Subcutaneous abdominal adipose tissue (tissue), 5 donors: ENCODE results near the gene MIS18A.
"Not testable (repeated sequence)": the region's sequence is repeated elsewhere in the genome, so short reads cannot be mapped to it uniquely, and the experiment has no call there.

Experiments used
- H3K27ac ChIP-seq: one replicate; pipeline ENCODE4 v1.7.0; 2013; ENCODE audit warnings: low read depth, mild to moderate bottlenecking, inconsistent platforms, low read length, moderate library complexity
- H3K27me3 ChIP-seq, 5 donors: one replicate each; pipeline ENCODE4 v1.7.0; 2013; ENCODE audit warnings: low read length in 5 of 5, inconsistent platforms in 1 of 5; ENCODE audit not compliant: control insufficient read depth in 5 of 5, insufficient read depth in 4 of 5
- H3K36me3 ChIP-seq, 5 donors: one replicate each; pipeline ENCODE4 v1.7.0; 2013; ENCODE audit warnings: low read length in 5 of 5; ENCODE audit not compliant: control insufficient read depth in 5 of 5, insufficient read depth in 5 of 5
- H3K4me1 ChIP-seq, 5 donors: one replicate each; pipeline ENCODE4 v1.7.0; 2013; ENCODE audit warnings: low read length in 5 of 5, mild to moderate bottlenecking in 3 of 5, moderate library complexity in 1 of 5; ENCODE audit not compliant: control insufficient read depth in 5 of 5, insufficient read depth in 5 of 5
- H3K4me3 ChIP-seq, 5 donors: one replicate each; pipeline ENCODE4 v1.7.0; 2013; ENCODE audit warnings: low read length in 5 of 5, low read depth in 1 of 5
- H3K9ac ChIP-seq, 5 donors: one replicate each; pipeline ENCODE4 v1.7.0; 2013; ENCODE audit warnings: low read length in 5 of 5, mild to moderate bottlenecking in 4 of 5, moderate library complexity in 3 of 5
- H3K9me3 ChIP-seq, 5 donors: one replicate each; pipeline ENCODE4 v1.7.0; 2013; ENCODE audit warnings: low read length in 5 of 5; ENCODE audit not compliant: control insufficient read depth in 5 of 5
- donor health status: healthy.
- donor health status: healthy.
- donor health status: healthy.
- donor health status: healthy.
- donor health status: healthy.

The MIS18A gene

GRCh38 chr21:32316361-32317215, 37.7 kb upstream of the MIS18A start:
- Histone ChIP-seq H3K36me3 (peaks cover 9 to 92% (median 86%) of the 10 kb centered on the region in 5 donors), H3K27ac (no peak overlapping the region)

GRCh38 chr21:32315511-32316281, 36.8 kb upstream of the MIS18A start:
- Histone ChIP-seq H3K27ac (no peak overlapping the region), H3K9ac (no peak overlapping the region), H3K4me3 (no peak overlapping the region), H3K9me3 (no peaks in the 10 kb centered on the region), H3K4me1 (peaks cover 0 to 16% (median 1%) of the 10 kb centered on the region in 5 donors), H3K27me3 (no peaks in the 10 kb centered on the region), H3K36me3 (peaks cover 9 to 90% (median 80%) of the 10 kb centered on the region in 5 donors)

More at GRCh38 chr21:32316361-32317215, 37.7 kb upstream of the MIS18A start:
- H3K4me3 ChIP-seq: no peak overlapping the region
- peaks cover 0 to 16% (median 1%) of the 10 kb centered on the region in 5 donors for H3K4me1 ChIP-seq
- H3K27me3 ChIP-seq: no peaks in the 10 kb centered on the region
- H3K9ac ChIP-seq: no peak overlapping the region
- H3K9me3 ChIP-seq: no peaks in the 10 kb centered on the region

GRCh38 chr21:32314806-32315205, 36.0 kb upstream of the MIS18A start:
- Histone ChIP-seq H3K4me3 (no peak overlapping the region), H3K27me3 (no peaks in the 10 kb centered on the region), H3K36me3 (peaks cover 9 to 84% (median 75%) of the 10 kb centered on the region in 5 donors), H3K27ac (no peak overlapping the region), H3K9me3 (no peaks in the 10 kb centered on the region), H3K9ac (no peak overlapping the region), H3K4me1 (peaks cover 0 to 16% (median 1%) of the 10 kb centered on the region in 5 donors)

GRCh38 chr21:32312976-32313375, 34.1 kb upstream of the MIS18A start:
- H3K36me3 ChIP-seq: peaks cover 3 to 76% (median 70%) of the 10 kb centered on the region in 5 donors
- H3K27ac ChIP-seq: no peak overlapping the region
- H3K4me3 ChIP-seq: no peak overlapping the region
- H3K27me3 ChIP-seq: no peaks in the 10 kb centered on the region
- no peak overlapping the region for H3K9ac ChIP-seq
- no peaks in the 10 kb centered on the region for H3K9me3 ChIP-seq
- H3K4me1 ChIP-seq: peaks cover 0 to 16% (median 1%) of the 10 kb centered on the region in 5 donors

GRCh38 chr21:32312326-32312725, 33.5 kb upstream of the MIS18A start:
- H3K4me3 ChIP-seq: no peak overlapping the region
- H3K27ac ChIP-seq: no peak overlapping the region
- no peaks in the 10 kb centered on the region for H3K9me3 ChIP-seq
- H3K4me1 ChIP-seq: peaks cover 0 to 16% (median 1%) of the 10 kb centered on the region in 5 donors
- no peaks in the 10 kb centered on the region for H3K27me3 ChIP-seq
- no peak overlapping the region for H3K9ac ChIP-seq
- peaks cover 3 to 75% (median 67%) of the 10 kb centered on the region in 5 donors for H3K36me3 ChIP-seq

GRCh38 chr21:32311621-32312020, 32.8 kb upstream of the MIS18A start:
- H3K9ac ChIP-seq: no peak overlapping the region
- H3K9me3 ChIP-seq: no peaks in the 10 kb centered on the region
- H3K36me3 ChIP-seq: peaks cover 3 to 71% (median 64%) of the 10 kb centered on the region in 5 donors

GRCh38 chr21:32310976-32311375, 32.1 kb upstream of the MIS18A start:
- H3K27ac ChIP-seq, H3K9me3 ChIP-seq, H3K27me3 ChIP-seq, H3K4me3 ChIP-seq, H3K9ac ChIP-seq: not testable (repeated sequence)
- H3K36me3 ChIP-seq: peaks cover 3 to 68% (median 60%) of the 10 kb centered on the region in 5 donors
- peaks cover 1 to 11% (median 2%) of the 10 kb centered on the region in 5 donors for H3K4me1 ChIP-seq

More at GRCh38 chr21:32311621-32312020, 32.8 kb upstream of the MIS18A start:
- no peaks in the 10 kb centered on the region for H3K27me3 ChIP-seq
- no peak overlapping the region for H3K4me3 ChIP-seq
- H3K27ac ChIP-seq: no peak overlapping the region
- H3K4me1 ChIP-seq: peaks cover 0 to 15% (median 1%) of the 10 kb centered on the region in 5 donors

- Histone ChIP-seq H3K36me3 (peaks cover 3 to 62% (median 53%) of the 10 kb centered on the region in 5 donors), H3K27ac (no peak overlapping the region), H3K9ac (no peak overlapping the region), H3K9me3 (no peaks in the 10 kb centered on the region), H3K4me3 (no peak overlapping the region), H3K27me3 (no peaks in the 10 kb centered on the region), H3K4me1 (peaks cover 0 to 11% (median 10%) of the 10 kb centered on the region in 5 donors)
Measured at GRCh38 chr21:32309906-32310460, 31.1 kb upstream of the MIS18A start.

- no peaks in the 10 kb centered on the region for H3K9me3 ChIP-seq
- no peaks in the 10 kb centered on the region for H3K27me3 ChIP-seq
- peaks cover 0 to 18% (median 9%) of the 10 kb centered on the region in 5 donors for H3K4me1 ChIP-seq
- H3K36me3 ChIP-seq: peaks cover 3 to 52% (median 46%) of the 10 kb centered on the region in 5 donors
- H3K4me3 ChIP-seq: no peak overlapping the region
- no peak overlapping the region for H3K27ac ChIP-seq
- no peak overlapping the region for H3K9ac ChIP-seq
Measured at GRCh38 chr21:32308696-32309095, 29.8 kb upstream of the MIS18A start.
